OCI-LY3 (cell line): Measurements from ENCODE around the gene AKR1D1.

Source experiments
- H2AFZ ChIP-seq: fragments of 200-600, 300-600 bp; shearing (Covaris generic); 2 replicates; pipeline ENCODE4 v1.6.0; 2014; ENCODE audit warnings: antibody characterized with exemption, low read depth, low read length
- H3K27ac ChIP-seq: fragments of 200-600, 300-600 bp; sonication (generic); 2 replicates; pipeline ENCODE4 v1.5.1; 2014; ENCODE audit warnings: mild to moderate bottlenecking, low read length, moderate library complexity, mixed read lengths
- H3K27me3 ChIP-seq: fragments of 200-600, 300-600 bp; sonication (generic); 2 replicates; pipeline ENCODE4 v1.6.1; 2014; ENCODE audit warnings: low read depth, low read length, mixed read lengths
- H3K36me3 ChIP-seq: fragments of 200-600, 300-600 bp; sonication (generic); replicated peaks from 2 replicates; pipeline ENCODE3; 2014; ENCODE audit warnings: low read depth, low read length, mixed read lengths
- H3K4me1 ChIP-seq: fragments of 300-600, 200-600 bp; sonication (generic); 2 replicates; pipeline ENCODE4 v1.6.1; 2014; ENCODE audit warnings: low read length, mixed read lengths
- H3K4me2 ChIP-seq: fragments of 200-600, 300-600 bp; sonication (generic); 2 replicates; pipeline ENCODE4 v1.6.1; 2014; ENCODE audit warnings: low read length, mixed read lengths
- H3K4me3 ChIP-seq: fragments of 300-600, 200-600 bp; sonication (generic); 2 replicates; pipeline ENCODE4 v1.5.1; 2014; ENCODE audit warnings: antibody characterized with exemption, mild to moderate bottlenecking, low read length, moderate library complexity
- H3K79me2 ChIP-seq: fragments of 300-600, 200-600 bp; shearing (Covaris generic); 2 replicates; pipeline ENCODE4 v1.6.1; 2014; ENCODE audit warnings: mild to moderate bottlenecking, low read length, mixed read lengths
- H3K9ac ChIP-seq: fragments of 300-600, 200-600 bp; shearing (Covaris generic); 2 replicates; pipeline ENCODE4 v1.6.0; 2014; ENCODE audit warnings: mild to moderate bottlenecking, low read length, moderate library complexity
- H3K9me3 ChIP-seq: fragments of 200-600, 300-600 bp; shearing (Covaris generic); 2 replicates; pipeline ENCODE4 v1.6.1; 2014; ENCODE audit warnings: low read length, mixed read lengths; ENCODE audit not compliant: insufficient read depth
- H4K20me1 ChIP-seq: fragments of 200-600, 300-600 bp; sonication (generic); 2 replicates; pipeline ENCODE4 v1.6.1; 2016; ENCODE audit warnings: low read length, mixed read lengths; ENCODE audit not compliant: insufficient read depth
- CTCF ChIP-seq: fragments of 200-600, 300-600 bp; sonication (generic); IDR thresholded peaks from 2 replicates; pipeline ENCODE4 v1.5.1; 2014; ENCODE audit warnings: antibody characterized with exemption, low read length, low read depth
- EZH2phosphoT487 ChIP-seq: fragments of 200-600 bp; shearing (Covaris generic); IDR thresholded peaks from 2 replicates; pipeline ENCODE4 v1.6.1; 2018; ENCODE audit warnings: antibody characterized with exemption, mixed run types, low read depth

The AKR1D1 gene

GRCh38 chr7:138125119-138125518, 48.9 kb downstream of the AKR1D1 start:
- Histone ChIP-seq H3K4me1 (peaks cover 16% of the 10 kb centered on the region), H3K36me3 (no peaks in the 10 kb centered on the region), H3K79me2 (no peaks in the 10 kb centered on the region), H3K4me2 (peak overlapping the region; percentile 38), H2AFZ (0 out of 2 replicates have a peak overlapping the region, but pooled peaks have one; percentile 34), H4K20me1 (no peaks in the 10 kb centered on the region), H3K27me3 (no peaks in the 10 kb centered on the region), H3K9me3 (no peaks in the 10 kb centered on the region), H3K27ac (peak overlapping the region; percentile 37), H3K4me3 (no peak overlapping the region), H3K9ac (no peak overlapping the region; the same call in 1 of the 2 replicates)
- TF ChIP-seq EZH2phosphoT487 (no peak), CTCF (no peak)

GRCh38 chr7:138125598-138126111, 49.4 kb downstream of the AKR1D1 start:
- no peak overlapping the region for H3K9ac ChIP-seq
- no peaks in the 10 kb centered on the region for H4K20me1 ChIP-seq
- no peaks in the 10 kb centered on the region for H3K36me3 ChIP-seq
- H3K4me1 ChIP-seq: peaks cover 16% of the 10 kb centered on the region
- H3K27me3 ChIP-seq: no peaks in the 10 kb centered on the region
- 0 out of 2 replicates have a peak overlapping the region, but pooled peaks have one; percentile 34 for H2AFZ ChIP-seq
- H3K4me3 ChIP-seq: no peak overlapping the region
- peak overlapping the region; percentile 37 for H3K27ac ChIP-seq
- TF ChIP-seq CTCF (no peak), EZH2phosphoT487 (no peak)
- H3K79me2 ChIP-seq: no peaks in the 10 kb centered on the region
- H3K9me3 ChIP-seq: no peaks in the 10 kb centered on the region
- peak overlapping the region; percentile 38 for H3K4me2 ChIP-seq

GRCh38 chr7:138126928-138127327, 50.7 kb downstream of the AKR1D1 start:
- Histone ChIP-seq H3K27ac (no peak overlapping the region), H3K79me2 (no peaks in the 10 kb centered on the region), H3K9me3 (no peaks in the 10 kb centered on the region), H3K36me3 (no peaks in the 10 kb centered on the region), H3K4me1 (peaks cover 16% of the 10 kb centered on the region), H3K4me2 (no peak overlapping the region), H2AFZ (no peak overlapping the region), H3K27me3 (no peaks in the 10 kb centered on the region), H3K9ac (no peak overlapping the region), H3K4me3 (no peak overlapping the region), H4K20me1 (no peaks in the 10 kb centered on the region)
- TF ChIP-seq EZH2phosphoT487 (no peak), CTCF (no peak)

- TF ChIP-seq EZH2phosphoT487 (no peak), CTCF (no peak)
- Histone ChIP-seq H3K4me3 (no peak overlapping the region), H3K4me1 (peaks cover 16% of the 10 kb centered on the region), H3K79me2 (no peaks in the 10 kb centered on the region), H3K27me3 (no peaks in the 10 kb centered on the region; the same call in 1 of the 2 replicates), H4K20me1 (no peaks in the 10 kb centered on the region), H3K9ac (no peak overlapping the region), H2AFZ (no peak overlapping the region), H3K9me3 (no peaks in the 10 kb centered on the region), H3K36me3 (no peaks in the 10 kb centered on the region), H3K27ac (no peak overlapping the region), H3K4me2 (no peak overlapping the region)
These were observed 51.7 kb downstream of the AKR1D1 start for GRCh38 chr7:138127996-138128395.
